Glomerular visceral epithelial cell (primary cell): ENCODE data around the gene SLC26A1.

ENCODE experiments used
- DNase-seq: peaks from one replicate; pipeline ENCODE4 v3.0.0-alpha.2; 2016; ENCODE audit errors: extremely low spot score

The SLC26A1 gene

DNA sequence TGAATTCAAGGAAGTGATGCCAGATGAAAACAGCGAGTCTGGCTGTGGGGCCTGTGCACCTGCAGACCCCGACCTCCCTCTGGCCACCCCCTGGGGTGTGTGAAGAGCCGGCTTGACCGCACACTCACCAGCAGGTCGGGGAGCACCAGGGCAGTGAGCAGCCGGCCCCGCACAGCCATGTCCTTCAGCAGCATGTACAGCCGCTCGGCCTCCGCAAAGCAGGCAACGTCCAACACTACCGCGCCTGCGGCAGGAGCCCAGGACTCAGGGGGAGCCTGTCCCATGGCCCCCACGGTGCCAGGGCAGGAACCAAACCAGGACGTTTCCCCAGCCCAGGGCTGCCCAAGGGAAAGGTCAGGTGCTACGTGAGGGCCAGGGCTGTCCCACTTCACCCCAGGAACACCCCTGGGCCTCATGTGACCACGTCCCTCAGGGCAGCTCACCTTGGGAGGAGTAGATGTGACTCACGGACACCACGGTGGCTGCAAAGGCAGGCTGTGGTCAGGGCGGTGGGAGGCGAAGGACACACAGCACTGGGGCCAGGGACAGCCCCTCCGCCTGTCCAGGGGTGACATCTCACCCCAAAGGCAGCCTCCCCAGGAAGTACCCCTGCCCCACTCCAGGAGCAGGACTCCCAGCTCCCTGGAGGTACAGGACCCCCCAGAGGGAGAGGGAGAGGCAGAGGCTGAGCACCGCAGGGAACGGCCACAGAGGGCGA lies 28.0 kb downstream of the SLC26A1 start:
- DNase-seq, result no peak

DNA sequence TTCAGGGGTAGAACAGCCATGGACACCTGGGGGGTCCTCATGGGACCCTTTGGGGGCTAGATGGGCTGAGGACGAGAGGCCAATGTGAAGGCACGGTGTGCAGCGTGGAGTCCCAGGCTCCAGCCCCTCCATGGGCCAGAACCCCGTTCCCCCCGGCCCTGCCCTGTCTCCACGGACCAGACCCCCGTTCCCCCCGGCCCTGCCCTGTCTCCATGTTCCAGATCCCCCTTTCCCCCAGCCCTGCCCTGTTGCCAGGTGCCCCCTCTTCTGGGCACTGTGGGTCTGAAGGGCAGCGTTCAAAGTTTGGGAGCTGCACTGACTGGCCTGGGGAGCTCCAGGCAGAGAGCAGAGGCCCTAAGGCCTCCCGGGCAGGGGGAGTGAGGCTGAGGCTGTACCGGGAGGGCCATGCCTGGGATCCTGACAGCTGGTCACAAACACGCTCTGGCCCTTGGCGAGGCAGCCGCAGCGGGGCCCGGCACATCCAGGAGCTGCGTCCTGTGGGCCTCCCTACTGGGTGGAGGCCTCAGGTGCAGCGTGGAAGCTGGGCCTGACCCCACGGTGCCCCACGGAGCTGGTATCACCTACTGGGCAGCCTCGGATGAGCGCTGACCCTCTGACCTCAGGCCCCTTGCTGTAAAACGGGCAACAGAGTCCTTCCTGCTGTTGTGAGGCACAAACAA lies 28.7 kb downstream of the SLC26A1 start:
- no peak for DNase-seq

DNA sequence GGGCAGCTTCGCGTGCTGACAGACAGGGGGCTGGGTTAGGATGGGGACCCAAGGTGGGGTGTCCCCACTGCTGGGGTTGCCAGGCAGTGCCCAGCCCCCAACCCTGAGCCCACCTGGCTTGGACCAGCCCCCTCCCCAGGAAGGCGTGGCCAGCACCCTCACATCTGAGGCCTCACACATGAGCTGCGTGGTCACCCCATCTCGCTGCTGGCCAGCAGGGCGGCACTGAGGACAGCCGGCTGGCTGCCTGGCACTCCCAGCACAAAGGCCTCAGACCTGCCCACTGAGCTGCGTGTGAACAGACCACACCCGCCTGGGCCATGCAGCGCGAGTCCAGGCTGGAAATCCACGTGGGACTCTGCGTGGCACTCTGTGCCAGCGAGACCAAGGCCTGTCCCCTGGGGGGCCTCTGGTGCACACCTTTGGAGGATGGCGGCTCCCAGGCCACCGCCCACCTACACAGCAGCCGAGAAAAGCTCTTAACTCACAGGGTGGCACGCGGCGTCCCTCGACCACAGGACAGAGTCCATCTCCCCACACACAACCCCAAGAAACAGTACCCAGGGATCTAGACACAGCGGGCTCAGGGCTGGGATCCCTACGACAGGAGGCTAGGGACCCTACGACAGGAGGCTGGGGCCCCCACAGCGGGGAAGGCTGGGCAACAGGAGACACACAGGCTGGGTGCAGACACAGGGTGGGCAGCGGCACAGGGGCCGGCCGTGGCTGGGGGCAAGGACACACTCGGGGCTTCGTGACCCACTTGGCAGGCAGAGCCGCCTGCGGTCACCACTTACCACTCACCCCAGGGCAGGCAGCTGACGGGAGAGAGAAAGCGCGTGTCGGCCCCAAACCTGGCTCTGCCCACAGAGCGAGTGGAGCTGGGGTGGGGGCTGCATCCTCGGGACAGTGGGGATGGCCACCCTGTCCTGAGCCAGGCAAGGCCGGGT lies 29.7 kb downstream of the SLC26A1 start:
- DNase-seq, result no peak

DNA sequence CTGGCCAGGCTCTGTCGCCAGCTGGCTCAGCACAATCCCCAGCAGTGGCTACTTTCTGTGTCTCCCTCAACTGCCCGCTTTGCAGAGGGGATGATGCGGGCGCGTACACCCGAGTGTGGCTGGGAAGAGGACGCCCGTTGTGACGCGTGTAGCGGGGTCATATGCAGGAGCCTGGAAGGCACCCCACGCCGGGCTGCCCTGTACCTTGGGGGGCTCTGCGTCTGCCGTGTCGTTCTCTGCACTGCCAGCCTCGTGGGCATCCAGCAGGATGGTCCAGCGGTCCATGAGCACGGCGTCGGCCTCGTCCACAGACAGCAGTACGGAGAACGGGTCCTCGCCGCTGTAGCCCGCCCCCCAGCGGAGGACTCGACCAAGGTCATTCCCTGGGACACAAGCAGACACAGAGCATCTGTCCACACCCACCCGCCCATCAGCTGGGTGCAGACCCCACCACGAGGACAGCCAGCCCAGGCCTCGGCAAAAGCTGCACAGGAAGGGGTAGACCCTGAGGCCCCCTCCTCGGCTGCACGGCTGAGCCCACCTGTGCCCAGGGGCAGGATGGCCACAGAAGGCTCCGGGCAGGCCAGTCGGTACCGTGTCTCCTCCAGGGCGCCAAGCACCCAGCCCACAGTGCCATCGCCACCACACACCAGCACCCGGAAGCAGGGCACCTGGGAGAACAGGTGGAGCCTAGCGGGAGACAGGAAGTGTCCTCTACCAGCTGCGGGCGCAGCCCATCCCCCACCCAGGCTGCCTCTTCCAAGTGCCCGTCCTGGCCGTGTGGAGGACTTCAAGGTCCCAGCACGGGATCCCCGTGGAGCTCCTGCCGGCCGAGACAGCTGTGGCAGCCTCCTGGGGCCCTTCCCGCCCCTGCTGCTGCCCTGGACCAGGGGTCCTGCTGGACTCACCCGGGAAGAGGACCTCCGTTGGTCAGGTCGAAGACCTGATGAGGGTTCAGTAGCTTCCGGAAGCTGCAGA lies 30.7 kb downstream of the SLC26A1 start:
- DNase-seq, result no peak

DNA sequence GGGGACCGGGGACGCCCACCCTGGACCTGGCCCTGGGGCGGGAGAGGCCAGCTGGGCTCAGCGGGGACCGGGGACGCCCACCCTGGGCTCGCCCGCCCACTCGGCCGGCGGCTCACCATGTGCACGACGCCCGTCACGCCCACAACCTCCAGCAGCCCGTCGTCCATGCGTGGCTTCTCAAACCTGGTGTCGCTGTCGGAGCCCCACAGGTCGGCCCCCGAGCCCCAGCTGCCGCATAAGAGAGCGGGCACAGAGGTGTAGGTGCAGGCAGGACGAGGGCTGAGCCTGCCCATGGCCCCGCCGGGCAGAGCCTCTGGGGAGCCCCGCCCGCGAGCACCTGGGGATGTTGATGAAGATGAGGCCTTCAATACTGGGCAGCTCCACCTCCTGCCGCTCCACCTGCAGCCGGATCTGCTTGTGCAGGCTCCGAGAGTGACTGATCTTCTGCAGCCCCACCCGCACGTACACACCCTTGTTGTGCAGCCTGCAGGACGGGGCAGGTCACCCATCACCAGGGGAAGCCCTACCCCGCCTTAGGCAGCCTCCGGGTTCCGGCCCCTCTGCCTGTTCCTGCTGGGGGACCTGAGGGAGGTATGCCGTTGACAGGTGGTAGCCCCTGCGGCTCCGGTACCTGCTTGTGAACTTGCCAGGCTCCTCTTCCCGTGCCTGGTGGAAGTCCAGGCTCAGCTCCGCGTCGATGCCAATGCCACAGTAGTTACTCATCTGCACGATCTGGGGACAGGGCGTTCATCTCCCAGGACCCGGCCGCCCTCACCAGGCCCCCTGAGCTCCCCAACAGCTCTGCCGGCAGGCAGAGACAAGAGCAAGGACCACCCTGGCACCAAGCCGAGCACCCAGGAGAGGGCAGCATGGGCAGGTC lies 31.6 kb downstream of the SLC26A1 start:
- DNase-seq, result no peak

DNA sequence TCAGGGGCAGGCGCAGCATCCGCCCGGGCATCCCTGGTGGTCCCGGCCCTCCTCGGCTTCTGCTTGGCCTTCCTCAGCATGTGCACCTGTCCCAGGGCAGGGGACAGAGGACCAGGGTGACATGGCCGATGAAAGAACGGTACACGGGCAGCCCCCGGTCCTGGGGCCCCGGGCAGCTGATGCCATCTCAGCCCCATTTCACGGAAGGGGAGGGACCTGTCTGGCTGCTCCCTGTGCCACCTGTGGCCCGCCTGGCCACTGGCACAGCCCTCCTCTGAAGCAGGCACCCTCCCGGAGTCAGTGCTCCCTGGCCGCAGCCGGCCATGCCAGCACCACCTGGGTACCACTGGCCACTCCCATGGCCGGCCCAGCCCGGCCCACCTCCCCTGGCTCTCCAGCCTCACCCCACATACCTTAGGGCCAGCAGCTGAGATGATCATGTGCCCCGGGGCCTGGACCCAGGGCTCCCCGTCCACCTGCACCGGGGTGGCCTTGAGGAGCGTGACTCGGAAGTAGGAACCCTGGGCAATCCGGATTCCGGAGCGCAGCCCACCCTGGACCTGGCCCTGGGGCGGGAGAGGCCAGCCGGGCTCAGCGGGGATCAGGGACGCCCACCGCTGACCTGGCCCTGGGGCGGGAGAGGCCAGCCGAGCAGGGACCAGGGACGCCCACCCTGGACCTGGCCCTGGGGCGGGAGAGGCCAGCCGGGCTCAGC lies 32.4 kb downstream of the SLC26A1 start:
- DNase-seq, result no peak

DNA sequence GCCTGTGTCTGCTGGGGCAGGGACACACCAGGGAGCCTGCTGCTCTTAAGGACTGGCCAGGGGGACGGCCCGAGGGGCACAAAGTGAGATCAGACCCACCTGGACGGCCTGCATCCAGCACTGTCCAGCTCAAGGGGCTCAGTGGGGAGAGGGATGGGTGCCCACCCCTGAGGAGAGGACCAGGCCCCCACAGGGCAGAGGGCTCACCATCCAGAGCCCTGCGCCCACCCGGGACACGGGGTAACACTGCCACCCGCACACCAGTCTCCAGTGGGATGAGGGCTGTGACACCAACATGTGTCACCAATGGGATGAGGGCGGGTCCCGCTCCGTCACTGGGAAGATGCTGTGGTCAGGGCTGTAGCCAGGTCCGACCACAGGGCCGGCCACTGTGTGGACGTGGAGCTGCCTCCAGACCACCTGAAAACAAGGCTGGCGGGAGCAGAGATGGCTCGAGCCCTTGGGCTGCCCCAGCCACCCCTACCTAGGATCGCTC lies 33.0 kb downstream of the SLC26A1 start:
- DNase-seq, result no peak

DNA sequence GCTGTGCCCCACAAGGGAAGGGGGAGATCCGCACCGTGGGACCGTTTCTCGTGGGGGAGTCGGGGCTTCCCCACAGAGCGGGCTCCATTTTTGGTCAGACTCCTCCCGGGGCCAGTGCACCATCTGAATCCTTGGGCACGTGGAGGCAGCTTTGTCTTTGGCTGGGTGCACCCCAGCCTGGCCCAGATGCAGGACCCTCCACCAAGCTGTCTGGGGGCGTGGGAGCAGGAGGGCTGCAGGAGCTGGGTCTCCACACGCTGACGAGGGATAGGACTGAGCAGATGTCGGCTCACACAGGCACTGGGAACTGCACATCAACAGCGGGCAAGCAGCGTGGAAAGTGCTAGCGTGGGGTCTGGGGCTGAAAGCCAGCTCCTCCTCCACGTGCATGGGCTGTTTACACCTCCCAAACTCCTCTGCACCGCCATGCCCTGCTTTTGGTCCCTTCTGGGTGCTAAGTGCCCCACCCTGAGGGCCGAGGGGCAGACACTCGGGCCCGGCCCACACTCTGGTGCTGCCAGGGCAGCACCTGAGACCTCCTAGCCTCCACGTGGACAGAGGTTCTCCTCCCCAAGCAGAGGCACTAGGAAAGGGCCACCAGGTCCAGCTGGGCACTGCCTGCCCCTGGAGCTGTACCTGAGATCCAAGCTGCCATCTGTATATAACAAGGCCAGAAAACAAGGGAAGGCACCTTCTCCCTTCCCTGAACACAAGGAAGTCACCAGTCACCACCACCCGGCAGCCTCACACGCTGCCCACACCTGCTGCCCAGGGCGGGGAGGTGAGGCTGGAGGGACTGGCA lies 33.7 kb downstream of the SLC26A1 start:
- DNase-seq, result no peak

DNA sequence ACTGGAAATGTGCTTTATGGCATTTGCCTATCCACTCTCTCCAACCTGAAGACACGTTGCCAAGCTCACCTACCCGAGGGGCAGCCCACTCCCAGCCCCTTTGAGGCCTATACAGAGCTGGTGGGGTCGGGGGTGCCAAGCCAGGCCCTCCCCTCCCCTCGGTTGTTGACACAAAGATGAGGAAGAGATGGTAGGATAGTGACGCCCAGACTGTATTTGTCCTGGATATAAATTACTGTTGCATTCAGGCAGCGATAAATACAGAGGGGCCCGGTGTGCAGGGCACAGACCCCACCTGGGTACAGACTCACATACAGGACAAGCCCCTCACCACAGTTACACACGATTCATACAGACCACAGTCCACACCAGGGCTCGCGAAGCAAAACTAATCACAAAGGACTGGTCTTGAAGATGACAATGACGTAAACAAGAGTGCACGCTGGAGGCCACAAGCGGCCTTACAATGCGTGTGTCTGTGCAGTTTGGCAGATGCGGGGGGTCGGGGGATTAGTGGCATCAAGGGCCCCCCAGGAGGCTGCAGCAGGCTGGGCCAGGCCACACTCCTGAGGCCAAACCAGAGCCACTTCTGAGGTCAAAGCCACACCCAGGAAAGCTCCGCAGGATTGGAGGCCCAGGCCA lies 34.4 kb downstream of the SLC26A1 start:
- DNase-seq, result no peak

DNA sequence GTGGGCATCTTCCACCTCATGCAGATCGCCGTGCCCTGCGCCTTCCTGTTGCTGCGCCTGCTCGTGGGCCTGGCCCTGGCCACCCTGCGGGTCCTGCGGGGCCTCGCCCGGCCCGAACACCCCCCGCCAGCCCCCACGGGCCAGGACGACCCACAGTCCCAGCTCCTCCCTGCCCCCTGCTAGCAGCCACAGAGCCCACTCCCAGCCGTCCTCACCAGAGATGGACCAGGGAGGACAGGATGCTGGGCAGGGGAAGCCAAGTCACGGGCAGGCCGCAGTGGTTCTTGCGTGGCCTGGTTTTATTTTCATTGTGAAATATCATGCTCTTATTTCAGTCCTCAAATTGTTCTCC lies 34.9 kb downstream of the SLC26A1 start:
- DNase-seq, result no peak

DNA sequence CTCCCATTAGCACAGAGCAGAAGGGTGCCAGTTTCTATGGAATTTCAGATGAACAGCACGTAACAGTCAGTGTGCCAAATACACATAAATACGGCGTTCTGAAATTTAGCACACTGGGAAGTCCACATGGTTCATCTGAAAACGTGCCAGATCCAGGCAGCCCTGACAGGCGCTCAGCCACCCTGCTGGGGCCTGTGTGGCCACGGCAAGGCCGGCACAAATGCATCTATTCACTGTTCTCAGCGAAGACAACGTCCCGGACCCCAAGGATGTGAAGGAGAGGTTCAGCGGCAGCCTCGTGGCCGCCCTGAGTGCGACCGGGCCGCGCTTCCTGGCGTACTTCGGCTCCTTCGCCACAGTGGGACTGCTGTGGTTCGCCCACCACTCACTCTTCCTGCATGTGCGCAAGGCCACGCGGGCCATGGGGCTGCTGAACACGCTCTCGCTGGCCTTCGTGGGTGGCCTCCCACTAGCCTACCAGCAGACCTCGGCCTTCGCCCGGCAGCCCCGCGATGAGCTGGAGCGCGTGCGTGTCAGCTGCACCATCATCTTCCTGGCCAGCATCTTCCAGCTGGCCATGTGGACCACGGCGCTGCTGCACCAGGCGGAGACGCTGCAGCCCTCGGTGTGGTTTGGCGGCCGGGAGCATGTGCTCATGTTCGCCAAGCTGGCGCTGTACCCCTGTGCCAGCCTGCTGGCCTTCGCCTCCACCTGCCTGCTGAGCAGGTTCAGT lies 35.5 kb downstream of the SLC26A1 start:
- no peak for DNase-seq

DNA sequence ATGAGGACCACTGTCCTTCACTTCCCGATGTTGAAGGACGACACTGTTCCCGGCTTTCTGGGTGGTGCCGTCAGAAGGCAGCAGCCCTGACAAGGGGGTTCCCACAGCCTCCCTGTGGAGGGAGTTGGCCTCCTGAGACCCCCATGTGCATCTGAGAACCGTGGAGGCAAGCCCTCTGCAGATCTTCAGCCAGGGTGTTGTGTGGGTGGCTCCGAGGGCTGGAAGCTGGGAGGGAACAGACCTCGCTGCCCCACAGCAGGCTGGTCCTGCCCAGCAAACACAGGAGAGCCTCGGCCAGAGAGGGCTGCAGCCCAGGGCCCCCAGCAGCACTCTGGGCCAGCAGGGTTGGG lies 36.0 kb downstream of the SLC26A1 start:
- no peak for DNase-seq

DNA sequence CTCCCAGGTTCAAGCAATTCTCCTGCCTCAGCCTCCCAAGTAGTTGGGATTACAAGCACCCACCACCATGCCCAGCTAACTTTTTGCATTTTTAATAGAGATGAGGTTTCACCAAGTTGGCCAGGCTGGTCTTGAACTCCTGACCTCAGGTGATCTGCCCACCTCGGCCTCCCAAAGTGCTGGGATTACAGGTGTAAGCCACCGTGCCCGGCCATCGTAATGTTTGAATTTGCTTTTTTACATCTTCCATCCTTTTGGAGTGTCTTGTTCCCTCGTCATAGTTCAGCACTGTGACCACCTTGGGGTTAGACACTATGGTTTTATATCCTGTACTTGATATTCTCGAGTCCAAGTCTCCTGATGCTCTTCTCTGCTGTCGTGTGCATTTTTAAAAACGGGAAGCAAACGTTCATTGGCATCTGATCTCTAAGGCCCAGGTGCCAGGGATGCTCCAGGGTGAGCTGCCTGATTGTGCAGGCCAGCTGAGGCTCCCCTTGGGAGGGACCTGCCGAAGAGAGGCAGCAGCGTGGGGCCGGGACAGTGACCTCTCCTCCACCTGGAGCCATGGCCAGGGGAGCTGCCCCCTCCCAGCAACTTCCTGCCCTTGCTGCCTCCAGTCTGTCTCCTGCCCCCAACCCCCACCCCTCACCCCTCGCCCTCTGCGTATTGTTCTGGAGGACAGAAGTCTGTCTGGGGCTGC lies 36.5 kb downstream of the SLC26A1 start:
- DNase-seq, result no peak

DNA sequence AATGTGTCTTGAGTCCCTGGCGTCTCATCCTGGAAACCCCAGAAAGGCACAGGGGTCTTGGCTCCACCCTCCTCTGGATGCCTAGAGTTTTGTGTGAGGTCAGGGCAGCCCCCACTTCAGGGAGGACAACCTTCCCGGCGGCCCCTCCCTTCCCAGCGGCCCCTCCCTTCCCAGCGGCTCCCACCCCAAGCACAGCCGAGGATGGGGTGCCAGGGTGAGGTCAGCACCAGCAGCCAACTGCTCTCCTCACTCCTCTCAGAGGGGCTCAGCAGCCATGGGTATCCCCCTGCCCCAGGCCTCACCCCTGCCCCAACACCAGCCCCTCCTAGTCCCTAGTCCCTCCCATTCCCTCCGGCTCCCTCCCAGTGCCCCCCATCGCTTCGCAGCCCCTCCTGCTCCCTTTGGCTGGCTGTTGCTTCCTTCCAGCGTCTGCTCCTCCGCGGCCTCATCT lies 37.2 kb downstream of the SLC26A1 start:
- no peak for DNase-seq

DNA sequence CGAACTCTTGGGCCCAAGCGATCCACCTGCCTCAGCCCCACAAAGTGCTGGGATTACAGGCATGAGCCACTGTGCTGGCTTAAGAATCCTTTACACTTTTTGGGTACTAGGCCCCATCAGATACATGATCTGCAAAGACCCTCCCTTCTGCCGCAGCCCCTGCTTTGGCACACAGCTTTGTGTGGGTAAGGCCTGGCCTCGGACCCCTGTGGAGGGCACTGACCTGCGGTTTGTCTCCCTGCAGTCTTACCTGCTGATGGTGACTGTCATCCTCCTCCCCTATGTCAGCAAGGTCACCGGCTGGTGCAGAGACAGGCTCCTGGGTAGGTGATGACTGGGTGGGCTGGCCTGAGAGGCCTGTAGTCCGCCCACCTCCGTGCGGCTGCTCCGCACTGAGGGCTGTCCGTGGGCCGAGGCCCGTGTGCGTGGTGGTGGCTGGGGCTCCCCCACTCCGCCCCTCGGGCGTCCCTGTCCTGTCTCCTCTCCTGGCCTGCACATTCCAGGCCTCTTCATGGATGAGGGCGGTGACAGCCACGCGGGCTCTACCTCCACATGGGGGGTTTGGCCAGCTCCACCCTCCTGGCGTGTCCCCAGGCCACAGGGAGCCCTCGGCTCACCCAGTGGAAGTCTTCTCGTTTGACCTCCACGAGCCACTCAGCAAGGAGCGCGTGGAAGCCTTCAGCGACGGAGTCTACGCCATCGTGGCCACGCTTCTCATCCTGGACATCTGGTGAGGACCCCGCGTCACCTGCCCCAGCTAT lies 37.9 kb downstream of the SLC26A1 start:
- no peak for DNase-seq
